ENCODE data around the gene ANXA6. TPM values are rescaled to one million over a fixed set of nuclear protein-coding genes. Genes with fewer than 3 reads are reported as not detected.

ANXA6 gene
- polyA plus RNA-seq, 1 donor (not counting 4 experiments of a cell fraction or from before 2014, with no cell fraction given), result 37.0 TPM

DNA sequence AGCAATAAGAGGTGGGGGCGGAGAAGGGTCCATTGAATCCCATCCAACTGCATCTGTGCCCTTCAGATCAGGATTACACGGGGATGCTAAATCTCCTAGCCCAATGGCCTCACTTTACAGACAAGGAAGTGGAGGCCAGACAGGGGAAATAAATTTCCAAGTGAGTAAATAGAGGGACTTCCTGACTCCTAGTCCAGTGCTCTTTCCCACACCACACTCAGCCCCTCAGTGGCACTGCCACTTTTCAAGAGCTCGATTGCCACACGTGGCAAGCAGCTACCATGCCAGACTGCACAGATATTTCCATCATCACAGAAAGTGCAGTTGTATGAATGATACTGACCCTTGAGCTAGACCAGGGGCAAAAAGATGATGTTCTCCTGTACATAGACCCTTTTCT is 68.6 kb downstream of the ANXA6 start:
- Histone ChIP-seq H3K9me1 (ENCODE audit: control insufficient read depth, extremely low read depth, insufficient read depth, low read length) (no peaks in the 10 kb centered on the region), H3K36me3 (ENCODE audit: control insufficient read depth in 2 of 2, extremely low read depth in 1 of 2, insufficient read depth in 2 of 2, low read length in 2 of 2) (no peaks in the 10 kb centered on the region), H3K79me2 (ENCODE audit: control insufficient read depth, insufficient read depth, low read length) (peaks cover 9% of the 10 kb centered on the region), H3K4me1 (ENCODE audit: control insufficient read depth, extremely low read depth, insufficient read depth, low read length) (peaks cover 48% of the 10 kb centered on the region), H3K9me3 (ENCODE audit: control insufficient read depth, low read depth, low read length) (no peaks in the 10 kb centered on the region), H3K9ac (ENCODE audit: control insufficient read depth, extremely low read depth, insufficient read depth, low read length) (no peak overlapping the region), H2AFZ (ENCODE audit: control insufficient read depth, low read length) (no peak overlapping the region), H3K27me3 (ENCODE audit: control insufficient read depth, extremely low read depth, insufficient read depth, low read length) (no peaks in the 10 kb centered on the region), H3K27ac (ENCODE audit: control insufficient read depth, insufficient read depth, low read length) (no peak overlapping the region), H4K20me1 (ENCODE audit: control insufficient read depth, extremely low read depth, insufficient read depth, low read length) (no peaks in the 10 kb centered on the region), H3K4me2 (ENCODE audit: control insufficient read depth, extremely low read depth, insufficient read depth, low read depth, low read length) (no peak overlapping the region), H3K4me3 (ENCODE audit: control insufficient read depth in 2 of 3, extremely low read depth in 1 of 3, insufficient read depth in 2 of 3, low read depth in 1 of 3, low read length in 3 of 3) (no peak overlapping the region)
- dilution Hi-C loops (cut with MboI; ENCODE audit: extremely low pct_ligation_motif_present, low sequenced_read_pairs), result no loop called here
- TF ChIP-seq, protein P1, sequence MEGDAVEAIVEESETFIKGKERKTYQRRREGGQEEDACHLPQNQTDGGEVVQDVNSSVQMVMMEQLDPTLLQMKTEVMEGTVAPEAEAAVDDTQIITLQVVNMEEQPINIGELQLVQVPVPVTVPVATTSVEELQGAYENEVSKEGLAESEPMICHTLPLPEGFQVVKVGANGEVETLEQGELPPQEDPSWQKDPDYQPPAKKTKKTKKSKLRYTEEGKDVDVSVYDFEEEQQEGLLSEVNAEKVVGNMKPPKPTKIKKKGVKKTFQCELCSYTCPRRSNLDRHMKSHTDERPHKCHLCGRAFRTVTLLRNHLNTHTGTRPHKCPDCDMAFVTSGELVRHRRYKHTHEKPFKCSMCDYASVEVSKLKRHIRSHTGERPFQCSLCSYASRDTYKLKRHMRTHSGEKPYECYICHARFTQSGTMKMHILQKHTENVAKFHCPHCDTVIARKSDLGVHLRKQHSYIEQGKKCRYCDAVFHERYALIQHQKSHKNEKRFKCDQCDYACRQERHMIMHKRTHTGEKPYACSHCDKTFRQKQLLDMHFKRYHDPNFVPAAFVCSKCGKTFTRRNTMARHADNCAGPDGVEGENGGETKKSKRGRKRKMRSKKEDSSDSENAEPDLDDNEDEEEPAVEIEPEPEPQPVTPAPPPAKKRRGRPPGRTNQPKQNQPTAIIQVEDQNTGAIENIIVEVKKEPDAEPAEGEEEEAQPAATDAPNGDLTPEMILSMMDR (optimal IDR thresholded peaks at IDR 0.05 in 1 of 3, IDR thresholded peaks at IDR 0.05 in 1 of 3, conservative IDR thresholded peaks at IDR 0.05 in 1 of 3; ENCODE audit: extremely low read depth in 1 of 3, insufficient read depth in 2 of 3, low read length in 3 of 3), result no peak
- TF ChIP-seq EZH2 (IDR thresholded peaks at IDR 0.05; ENCODE audit: low read length), result no peak
- FAIRE-seq, result no peak
- no peak for DNase-seq (ENCODE audit: low read depth, low spot score)

DNA sequence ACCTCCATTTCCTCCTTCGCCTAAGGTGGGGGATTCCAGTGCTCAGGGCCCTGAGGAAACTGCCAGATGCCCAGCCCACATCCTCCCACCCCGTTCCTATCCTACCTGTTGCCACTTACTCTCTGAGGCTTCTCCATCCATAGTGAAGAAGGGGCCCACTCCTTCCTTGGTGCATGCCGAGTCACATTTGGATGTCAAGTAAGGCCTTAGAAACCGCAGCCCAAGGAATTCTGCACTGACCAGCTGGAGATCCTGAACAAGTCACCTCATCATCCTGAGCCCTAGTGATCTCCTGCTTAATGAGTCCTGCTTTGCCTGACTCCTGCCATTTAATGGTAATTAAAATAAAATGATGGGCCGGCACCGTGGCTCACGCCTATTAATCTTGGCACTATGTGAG is 70.1 kb downstream of the ANXA6 start:
- DNase-seq (ENCODE audit: low read depth, low spot score) (no peak), FAIRE-seq (no peak)
- TF ChIP-seq, protein P1 (optimal IDR thresholded peaks at IDR 0.05 in 1 of 3, IDR thresholded peaks at IDR 0.05 in 1 of 3, conservative IDR thresholded peaks at IDR 0.05 in 1 of 3; ENCODE audit: extremely low read depth in 1 of 3, insufficient read depth in 2 of 3, low read length in 3 of 3), result no peak
- TF ChIP-seq EZH2 (IDR thresholded peaks at IDR 0.05; ENCODE audit: low read length), result no peak
- Histone ChIP-seq H3K9me1 (ENCODE audit: control insufficient read depth, extremely low read depth, insufficient read depth, low read length) (no peaks in the 10 kb centered on the region), H3K9me3 (ENCODE audit: control insufficient read depth, low read depth, low read length) (no peaks in the 10 kb centered on the region), H3K4me1 (ENCODE audit: control insufficient read depth, extremely low read depth, insufficient read depth, low read length) (peaks cover 47% of the 10 kb centered on the region), H3K79me2 (ENCODE audit: control insufficient read depth, insufficient read depth, low read length) (peaks cover 14% of the 10 kb centered on the region), H3K4me2 (ENCODE audit: control insufficient read depth, extremely low read depth, insufficient read depth, low read depth, low read length) (peak overlapping the region; percentile 58), H3K4me3 (ENCODE audit: control insufficient read depth in 2 of 3, extremely low read depth in 1 of 3, insufficient read depth in 2 of 3, low read depth in 1 of 3, low read length in 3 of 3) (no peak overlapping the region), H3K9ac (ENCODE audit: control insufficient read depth, extremely low read depth, insufficient read depth, low read length) (peak overlapping the region; percentile 82), H3K36me3 (ENCODE audit: control insufficient read depth in 2 of 2, extremely low read depth in 1 of 2, insufficient read depth in 2 of 2, low read length in 2 of 2) (no peaks in the 10 kb centered on the region), H3K27me3 (ENCODE audit: control insufficient read depth, extremely low read depth, insufficient read depth, low read length) (no peaks in the 10 kb centered on the region), H2AFZ (ENCODE audit: control insufficient read depth, low read length) (peak overlapping the region; percentile 50), H4K20me1 (ENCODE audit: control insufficient read depth, extremely low read depth, insufficient read depth, low read length) (no peaks in the 10 kb centered on the region), H3K27ac (ENCODE audit: control insufficient read depth, insufficient read depth, low read length) (peak overlapping the region; percentile 69)
- dilution Hi-C loops (cut with MboI; ENCODE audit: extremely low pct_ligation_motif_present, low sequenced_read_pairs), result no loop called here
